Endodermal cell (in vitro differentiated cells): ENCODE results near the gene ENHO. TPM values are rescaled to one million over a fixed set of nuclear protein-coding genes. Genes with fewer than 3 reads are reported as not detected.

Source experiments
- DNase-seq: peaks from one replicate; pipeline ENCODE4 v3.0.0-alpha.2; 2017
- H3K27ac ChIP-seq: 2 replicates; pipeline ENCODE4 v1.5.1; 2013; ENCODE audit warnings: mild to moderate bottlenecking, low read depth, low read length, moderate library complexity
- H3K27me3 ChIP-seq: 2 replicates; pipeline ENCODE4 v1.6.1; 2013; ENCODE audit warnings: mild to moderate bottlenecking, low read length, moderate library complexity; ENCODE audit not compliant: insufficient read depth, control insufficient read depth, poor library complexity, severe bottlenecking
- H3K36me3 ChIP-seq: 2 replicates; pipeline ENCODE4 v1.7.0; 2013; ENCODE audit warnings: mild to moderate bottlenecking, low read length, moderate library complexity; ENCODE audit not compliant: control insufficient read depth, insufficient read depth
- H3K4me1 ChIP-seq: one replicate; pipeline ENCODE4 v1.7.0; 2013; ENCODE audit warnings: low read length; ENCODE audit not compliant: control insufficient read depth, insufficient read depth
- H3K4me3 ChIP-seq: 2 replicates; pipeline ENCODE4 v1.5.1; 2013; ENCODE audit warnings: mild to moderate bottlenecking, low read length, moderate library complexity
- H3K9ac ChIP-seq: 2 replicates; pipeline ENCODE4 v1.6.1; 2013; ENCODE audit warnings: mild to moderate bottlenecking, low read length, moderate library complexity; ENCODE audit not compliant: poor library complexity, severe bottlenecking; ENCODE audit errors: extremely low read depth
- H3K9me3 ChIP-seq: 2 replicates; pipeline ENCODE4 v1.6.1; 2013; ENCODE audit warnings: mild to moderate bottlenecking, low read length, moderate library complexity; ENCODE audit not compliant: control insufficient read depth
- H3K27ac Mint-ChIP-seq: 2 replicates; pipeline ENCODE4 v1.8.0; 2020; ENCODE audit warnings: mixed read lengths
- H3K27me3 Mint-ChIP-seq: 2 replicates; pipeline ENCODE4 v1.8.0; 2021; ENCODE audit warnings: mild to moderate bottlenecking, mixed read lengths; ENCODE audit not compliant: insufficient read depth
- H3K36me3 Mint-ChIP-seq: 2 replicates; pipeline ENCODE4 v1.8.0; 2020; ENCODE audit warnings: low read depth, mixed read lengths
- H3K4me1 Mint-ChIP-seq: 2 replicates; pipeline ENCODE4 v1.8.0; 2020; ENCODE audit warnings: mixed read lengths
- H3K4me3 Mint-ChIP-seq: 2 replicates; pipeline ENCODE4 v1.8.0; 2020; ENCODE audit warnings: mild to moderate bottlenecking, moderate library complexity, mixed read lengths
- H3K9me3 Mint-ChIP-seq: 2 replicates; pipeline ENCODE4 v1.8.0; 2020; ENCODE audit warnings: mild to moderate bottlenecking, mixed read lengths
- CTCF ChIP-seq: fragments of 200-600 bp; sonication (generic); conservative IDR thresholded peaks from 2 replicates; pipeline ENCODE4 v1.5.0; 2021; ENCODE audit warnings: antibody characterized with exemption, mild to moderate bottlenecking
- WGBS, 2 experiments: methylation state at CpG; one replicate each; pipeline versions ENCODE4 v1.1.5 to v1.1.7; 2013; ENCODE audit warnings: missing lambda C conversion rate in 2 of 2, mixed read lengths in 1 of 2; ENCODE audit not compliant: insufficient coverage in 1 of 2, insufficient read length in 1 of 2; 5-methylcytosine and 5-hydroxymethylcytosine counted together
- total RNA-seq, 2 donors: library from RNA; stranded (reverse); fragmentation: NEBNext Ultra II Directional in 1 of 2; extraction: Animal tissue kit (Norgen Biotek cat#: 25700) in 1 of 2; gene quantifications; 2 replicates in 1 of 2; 3 replicates in 1 of 2; pipeline ENCODE4 v1.2.1, GENCODE V29; 2021

The ENHO gene
- total RNA-seq, 2 donors from 2014 or later = 7.1 to 14.5 TPM

DNA sequence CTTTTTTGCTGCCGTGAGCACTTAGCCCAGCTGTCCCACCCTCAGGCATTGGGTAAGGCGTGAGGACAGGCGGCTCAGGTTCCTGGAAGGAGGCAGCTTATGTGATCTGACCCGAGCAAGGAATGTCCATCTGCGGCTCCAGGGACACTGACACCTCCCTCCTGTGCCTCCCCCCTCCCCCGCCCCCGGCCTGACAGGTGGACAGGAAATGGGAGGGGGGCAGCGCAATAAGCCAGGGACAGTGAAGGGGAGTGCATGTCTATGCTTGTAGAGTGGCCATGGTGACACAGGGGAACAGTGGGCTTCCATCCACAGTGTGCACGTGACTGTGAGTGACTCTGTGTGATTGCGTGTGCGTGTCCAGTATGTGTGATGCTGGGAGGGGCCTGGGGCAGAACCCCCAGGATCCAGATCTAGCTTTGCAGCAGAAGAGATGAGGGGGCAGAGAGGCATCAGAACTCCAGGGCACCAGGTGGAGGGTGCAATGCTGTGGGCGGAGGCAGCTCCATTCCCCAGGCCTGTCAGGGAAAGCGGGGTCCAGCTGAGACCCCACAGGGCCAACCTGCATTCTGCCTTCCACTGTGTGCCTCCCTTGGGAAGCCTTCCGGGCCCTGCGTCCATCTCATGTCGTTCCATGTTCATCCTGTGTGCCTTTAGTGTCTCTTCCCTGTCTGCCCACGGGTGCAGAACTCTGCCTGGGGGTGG is 36.3 kb upstream of the ENHO start:
- Histone ChIP-seq H3K9me3 (no peaks in the 10 kb centered on the region), H3K4me3 (no peak overlapping the region), H3K27ac (peak overlapping the region; percentile 85), H3K36me3 (no peaks in the 10 kb centered on the region), H3K9ac (no peak overlapping the region), H3K27me3 (no peaks in the 10 kb centered on the region), H3K4me1 (peaks cover 9% of the 10 kb centered on the region)
- H3K36me3 Mint-ChIP-seq = no peaks in the 10 kb centered on the region
- WGBS, 2 experiments = 82 to 90% methylated on average over 7 to 17 of the region's 17 CpGs
- H3K9me3 Mint-ChIP-seq = no peaks in the 10 kb centered on the region
- peaks cover 23% of the 10 kb centered on the region for H3K27me3 Mint-ChIP-seq
- no peak overlapping the region for H3K4me3 Mint-ChIP-seq
- peaks cover 13% of the 10 kb centered on the region for H3K4me1 Mint-ChIP-seq
- TF ChIP-seq CTCF = no peak
- no peak for DNase-seq
- H3K27ac Mint-ChIP-seq = no peak overlapping the region

DNA sequence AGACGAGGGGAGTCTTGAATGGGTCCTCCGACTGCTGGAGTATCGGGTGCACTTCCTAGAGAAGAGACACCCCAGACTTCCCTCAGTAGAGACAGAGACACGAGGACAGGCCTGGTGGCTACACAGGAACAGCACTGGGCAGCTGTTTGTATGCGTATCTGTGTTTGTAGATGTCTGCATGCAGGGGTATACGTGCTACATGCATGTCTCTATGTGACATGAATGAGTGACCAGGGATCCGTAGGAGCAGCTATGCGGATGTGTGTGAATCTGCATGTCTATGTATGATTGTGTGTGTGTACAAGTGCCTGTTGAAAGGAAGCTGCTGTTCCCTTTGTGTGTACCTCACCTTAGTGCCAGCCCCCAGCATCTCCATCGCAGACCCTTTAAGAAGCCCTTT is 35.6 kb upstream of the ENHO start:
- H3K36me3 ChIP-seq = no peaks in the 10 kb centered on the region
- peaks cover 13% of the 10 kb centered on the region for H3K4me1 Mint-ChIP-seq
- H3K9me3 ChIP-seq = no peaks in the 10 kb centered on the region
- no peak overlapping the region for H3K4me3 ChIP-seq
- no peak overlapping the region for H3K27ac Mint-ChIP-seq
- H3K27me3 ChIP-seq = no peaks in the 10 kb centered on the region
- H3K36me3 Mint-ChIP-seq = no peaks in the 10 kb centered on the region
- H3K9ac ChIP-seq = no peak overlapping the region
- no peak overlapping the region for H3K4me3 Mint-ChIP-seq
- 90 to 93% methylated on average over 9 of the region's 9 CpGs for WGBS, 2 experiments
- H3K9me3 Mint-ChIP-seq = no peaks in the 10 kb centered on the region
- TF ChIP-seq CTCF = no peak
- peak overlapping the region; percentile 6 for H3K27ac ChIP-seq
- no peak for DNase-seq
- H3K27me3 Mint-ChIP-seq = peaks cover 16% of the 10 kb centered on the region
- peaks cover 9% of the 10 kb centered on the region for H3K4me1 ChIP-seq

DNA sequence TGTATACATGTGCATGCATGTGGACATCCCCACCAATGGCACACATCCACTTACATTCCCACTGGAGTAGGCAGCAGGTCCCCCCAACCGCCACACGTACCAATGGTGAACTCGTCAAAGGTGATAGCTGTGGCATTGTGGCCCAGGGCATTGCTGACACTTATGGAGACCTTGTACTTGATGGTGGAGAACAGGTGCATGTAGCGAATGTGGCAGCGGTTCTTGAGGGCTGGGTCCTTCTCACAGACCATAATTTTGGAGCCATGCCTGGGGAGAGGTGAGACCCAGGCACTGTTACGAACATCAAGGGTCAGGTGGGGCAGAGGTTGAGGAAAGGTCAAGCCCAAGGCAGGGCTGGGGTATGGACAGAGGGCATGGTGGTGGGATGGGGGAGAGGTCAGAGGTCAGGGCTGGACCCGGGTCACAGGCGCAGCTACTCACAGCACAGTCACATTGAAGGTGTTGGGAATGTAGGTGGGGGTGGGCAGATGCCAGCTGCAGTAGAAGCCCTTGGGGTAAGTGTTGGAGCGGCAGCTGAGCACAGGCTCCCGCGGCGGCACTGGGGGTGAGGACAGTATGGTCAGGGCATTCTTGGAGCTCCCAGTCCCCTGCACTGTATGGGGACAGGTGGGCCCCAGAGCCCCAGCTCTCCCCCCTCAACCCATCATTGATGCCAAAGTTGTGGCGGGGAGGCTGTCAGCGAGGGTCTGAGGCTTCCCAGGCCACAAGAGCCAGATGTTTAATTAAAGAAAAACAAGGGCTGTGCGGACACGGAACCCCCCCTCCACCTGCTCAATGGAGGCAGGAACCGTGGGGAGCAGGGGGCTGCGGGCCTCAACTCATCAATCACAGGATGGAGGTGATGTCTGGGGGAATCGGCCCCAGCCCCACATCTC is 34.9 kb upstream of the ENHO start:
- 92% methylated on average over 10 to 19 of the region's 19 CpGs for WGBS, 2 experiments
- Histone ChIP-seq H3K27ac (peak overlapping the region; percentile 6), H3K9me3 (no peaks in the 10 kb centered on the region), H3K4me3 (no peak overlapping the region), H3K9ac (no peak overlapping the region), H3K27me3 (no peaks in the 10 kb centered on the region), H3K4me1 (peaks cover 9% of the 10 kb centered on the region), H3K36me3 (no peaks in the 10 kb centered on the region)
- TF ChIP-seq CTCF = no peak
- H3K27ac Mint-ChIP-seq = no peak overlapping the region
- peaks cover 11% of the 10 kb centered on the region for H3K27me3 Mint-ChIP-seq
- H3K36me3 Mint-ChIP-seq = no peaks in the 10 kb centered on the region
- H3K4me1 Mint-ChIP-seq = peaks cover 13% of the 10 kb centered on the region
- no peak overlapping the region for H3K4me3 Mint-ChIP-seq
- peak; percentile 30 for DNase-seq
- no peaks in the 10 kb centered on the region for H3K9me3 Mint-ChIP-seq
